ENCODE results near the gene HINT2.

Gene HINT2

DNA sequence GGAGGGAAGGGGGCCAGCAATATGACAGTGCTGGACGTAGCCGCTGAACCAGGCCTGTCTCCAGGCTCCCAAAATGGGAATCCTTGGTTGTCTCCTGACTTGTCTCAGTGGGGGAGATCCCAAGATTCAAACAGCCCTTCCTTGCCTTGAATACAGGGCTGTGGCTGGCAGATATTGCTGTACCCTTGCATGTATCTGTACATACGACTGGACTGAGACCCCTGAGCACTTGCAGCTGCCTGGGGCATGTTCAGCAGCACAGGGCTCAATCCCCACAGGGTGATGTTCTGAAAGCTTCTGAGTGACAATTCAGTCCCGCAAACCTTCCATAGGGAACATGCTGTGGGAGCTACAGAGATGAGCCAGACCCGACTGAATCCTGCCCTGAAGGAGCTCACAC lies 42.0 kb upstream of the HINT2 start:
- H3K27ac ChIP-seq: no peak overlapping the region
- TF ChIP-seq, protein P1, sequence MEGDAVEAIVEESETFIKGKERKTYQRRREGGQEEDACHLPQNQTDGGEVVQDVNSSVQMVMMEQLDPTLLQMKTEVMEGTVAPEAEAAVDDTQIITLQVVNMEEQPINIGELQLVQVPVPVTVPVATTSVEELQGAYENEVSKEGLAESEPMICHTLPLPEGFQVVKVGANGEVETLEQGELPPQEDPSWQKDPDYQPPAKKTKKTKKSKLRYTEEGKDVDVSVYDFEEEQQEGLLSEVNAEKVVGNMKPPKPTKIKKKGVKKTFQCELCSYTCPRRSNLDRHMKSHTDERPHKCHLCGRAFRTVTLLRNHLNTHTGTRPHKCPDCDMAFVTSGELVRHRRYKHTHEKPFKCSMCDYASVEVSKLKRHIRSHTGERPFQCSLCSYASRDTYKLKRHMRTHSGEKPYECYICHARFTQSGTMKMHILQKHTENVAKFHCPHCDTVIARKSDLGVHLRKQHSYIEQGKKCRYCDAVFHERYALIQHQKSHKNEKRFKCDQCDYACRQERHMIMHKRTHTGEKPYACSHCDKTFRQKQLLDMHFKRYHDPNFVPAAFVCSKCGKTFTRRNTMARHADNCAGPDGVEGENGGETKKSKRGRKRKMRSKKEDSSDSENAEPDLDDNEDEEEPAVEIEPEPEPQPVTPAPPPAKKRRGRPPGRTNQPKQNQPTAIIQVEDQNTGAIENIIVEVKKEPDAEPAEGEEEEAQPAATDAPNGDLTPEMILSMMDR (conservative IDR thresholded peaks at IDR 0.05): no peak
- TF ChIP-seq ZFX (IDR thresholded peaks at IDR 0.05): no peak

DNA sequence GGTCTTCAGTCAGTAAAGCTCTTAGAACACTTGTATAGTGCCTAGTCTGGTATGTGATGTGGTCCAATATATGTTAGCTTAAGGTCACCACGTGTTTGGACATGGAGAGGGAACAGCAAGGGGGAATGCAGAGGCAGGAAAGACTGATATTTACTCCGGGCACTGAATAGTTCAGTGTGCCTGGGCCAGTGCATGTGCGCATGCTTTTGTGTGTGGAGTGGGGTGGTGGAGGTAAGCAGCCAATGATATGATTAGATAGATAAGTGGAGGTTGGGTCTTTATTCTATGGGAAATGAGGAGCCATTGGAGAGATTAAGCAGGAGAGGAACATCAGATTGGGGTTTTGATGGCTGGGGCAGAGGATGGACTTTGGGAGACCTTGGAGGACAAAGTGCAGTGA lies 41.4 kb upstream of the HINT2 start:
- H3K27ac ChIP-seq: no peak overlapping the region
- no peak for TF ChIP-seq ZFX (IDR thresholded peaks at IDR 0.05)
- TF ChIP-seq, protein P1 (conservative IDR thresholded peaks at IDR 0.05): no peak

DNA sequence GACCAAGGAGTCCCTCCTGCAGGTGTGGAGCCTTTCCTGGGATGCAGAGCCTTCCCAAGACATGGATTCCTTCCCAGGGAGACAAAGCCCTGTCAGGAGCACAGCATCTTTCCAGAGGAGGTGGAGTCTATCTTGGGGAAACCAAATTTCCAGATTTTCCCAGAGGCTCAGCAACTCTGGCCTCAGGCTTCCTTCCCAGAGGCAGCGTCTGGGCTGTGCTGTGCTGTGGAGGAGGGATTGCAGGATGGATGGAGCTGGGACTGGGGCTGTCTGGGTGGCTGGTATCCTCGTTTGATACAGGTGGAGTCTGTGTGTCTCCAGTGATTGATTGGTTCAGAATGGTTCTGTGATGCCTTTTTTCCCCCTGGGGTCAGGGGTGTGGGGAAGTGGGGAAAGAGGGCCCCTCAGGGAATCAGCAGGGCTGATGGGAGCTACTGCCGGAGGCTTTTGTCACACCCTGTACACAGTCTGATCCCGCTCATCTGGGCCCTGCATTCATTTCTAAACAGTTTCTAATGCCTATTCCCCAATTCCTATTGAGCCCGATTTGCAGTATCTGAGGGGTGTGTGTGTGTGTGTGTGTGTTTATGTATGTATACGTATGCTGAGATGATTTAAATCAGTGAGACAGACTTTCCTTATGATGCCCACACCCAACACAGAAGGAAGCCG lies 39.4 kb upstream of the HINT2 start:
- no peak overlapping the region for H3K27ac ChIP-seq
- no peak for TF ChIP-seq ZFX (IDR thresholded peaks at IDR 0.05)
- TF ChIP-seq, protein P1 (conservative IDR thresholded peaks at IDR 0.05): no peak

DNA sequence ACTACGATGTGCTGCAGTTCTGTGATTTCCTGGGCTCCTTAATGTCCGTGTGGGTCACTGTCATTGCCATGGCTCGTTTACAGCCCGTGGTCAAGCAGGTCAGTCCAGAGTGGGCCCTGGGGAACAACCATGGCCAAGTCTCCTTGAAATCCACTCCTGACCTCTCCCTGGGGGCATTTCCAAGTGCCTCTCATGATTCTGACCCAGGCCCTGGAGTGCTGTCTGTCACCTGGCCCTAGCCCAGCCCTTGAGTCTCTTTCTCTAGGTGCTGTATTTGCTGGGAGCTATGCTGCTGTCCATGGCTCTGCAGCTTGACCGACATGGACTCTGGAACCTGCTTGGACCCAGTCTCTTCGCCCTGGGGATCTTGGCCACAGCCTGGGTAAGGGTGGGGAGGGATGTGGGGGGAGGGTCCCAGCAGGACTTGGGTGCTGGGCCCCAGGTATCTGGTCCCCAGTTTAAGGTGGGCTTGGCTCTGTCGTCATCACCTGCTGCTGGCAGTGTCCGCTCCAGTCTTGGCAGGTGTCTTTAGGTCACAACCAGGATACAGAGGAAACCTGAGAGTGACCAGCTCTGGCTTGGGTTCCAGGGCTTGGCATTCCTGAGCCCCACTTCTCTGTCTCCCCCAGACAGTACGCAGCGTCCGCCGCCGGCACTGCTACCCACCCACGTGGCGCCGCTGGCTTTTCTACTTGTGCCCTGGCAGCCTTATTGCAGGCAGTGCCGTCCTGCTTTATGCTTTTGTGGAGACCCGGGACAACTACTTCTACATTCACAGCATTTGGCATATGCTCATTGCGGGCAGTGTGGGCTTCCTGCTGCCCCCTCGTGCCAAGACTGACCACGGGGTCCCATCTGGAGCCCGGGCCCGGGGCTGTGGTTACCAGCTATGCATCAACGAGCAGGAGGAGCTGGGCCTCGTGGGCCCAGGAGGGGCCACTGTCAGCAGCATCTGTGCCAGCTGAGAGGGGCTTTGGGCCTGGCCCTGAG lies 38.3 kb upstream of the HINT2 start:
- no peak overlapping the region for H3K27ac ChIP-seq
- no peak for TF ChIP-seq ZFX (IDR thresholded peaks at IDR 0.05)
- TF ChIP-seq, protein P1 (conservative IDR thresholded peaks at IDR 0.05): no peak

DNA sequence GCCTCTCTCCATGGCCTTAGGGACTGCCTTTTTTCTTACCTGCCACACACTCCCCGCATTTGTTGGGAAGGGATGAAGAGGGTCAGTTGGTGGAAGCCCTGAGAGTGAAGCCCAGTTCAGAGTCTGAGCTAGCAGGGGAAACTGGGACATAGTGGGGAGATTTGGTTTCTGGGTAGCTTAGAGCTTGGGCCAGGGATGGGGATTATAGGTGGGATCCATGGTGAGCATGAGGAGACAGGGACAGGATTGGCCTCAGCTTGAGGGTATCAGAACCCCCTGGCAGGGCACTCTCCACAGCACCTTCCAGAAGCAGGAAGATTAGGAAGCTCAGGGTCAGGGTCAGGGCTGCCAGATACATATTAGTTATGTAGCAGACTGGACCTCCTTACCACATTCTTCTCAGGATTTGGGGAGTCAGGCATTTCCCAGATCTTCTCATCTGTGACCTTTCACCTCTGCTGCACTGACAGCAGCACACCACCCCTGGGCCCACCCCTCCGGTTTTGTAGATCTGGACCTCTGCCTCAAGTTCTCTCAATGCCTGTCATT lies 37.5 kb upstream of the HINT2 start:
- H3K27ac ChIP-seq: no peak overlapping the region
- TF ChIP-seq ZFX (IDR thresholded peaks at IDR 0.05): no peak
- TF ChIP-seq, protein P1 (conservative IDR thresholded peaks at IDR 0.05): no peak

DNA sequence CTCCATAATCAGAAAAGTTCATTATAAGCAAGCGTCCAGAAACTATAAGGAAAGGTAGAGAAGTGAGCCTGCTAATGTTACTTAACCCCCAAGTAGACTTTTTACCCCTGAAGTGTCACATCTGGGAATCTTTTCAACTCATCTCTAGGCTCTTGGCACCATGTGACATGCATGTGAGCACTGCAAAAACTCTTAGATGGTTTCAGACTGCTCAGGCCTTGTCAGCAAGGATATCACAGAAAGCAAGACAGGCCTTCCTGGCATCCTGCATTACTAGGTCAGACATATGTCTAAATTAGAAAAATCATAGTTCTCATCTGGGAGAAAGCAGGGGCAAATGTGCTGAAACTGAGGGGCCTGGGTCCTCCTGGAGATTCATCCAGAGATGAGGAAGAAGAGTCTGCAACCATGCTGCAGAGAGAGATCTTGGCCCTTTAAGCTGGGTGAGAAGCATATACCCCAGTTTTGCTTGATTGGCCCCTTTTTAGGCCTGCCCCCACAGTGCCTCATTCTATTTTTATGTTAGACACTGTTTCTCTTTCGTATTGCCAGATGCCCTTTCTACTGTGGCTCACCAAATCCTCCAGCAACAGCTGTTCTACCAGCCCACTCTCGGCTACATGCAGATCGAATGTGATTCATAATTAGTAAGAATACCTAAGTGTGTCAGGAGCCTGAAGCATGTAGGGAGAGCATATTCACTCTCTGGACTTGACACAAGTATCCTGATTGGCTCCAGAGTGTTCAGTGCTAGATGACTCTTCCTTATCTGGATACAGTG lies 33.1 kb upstream of the HINT2 start:
- no peak overlapping the region; the same call in 1 of the 2 replicates for H3K27ac ChIP-seq
- no peak for TF ChIP-seq ZFX (IDR thresholded peaks at IDR 0.05)
- TF ChIP-seq, protein P1 (conservative IDR thresholded peaks at IDR 0.05): no peak
